ENCODE data around the gene ASTN1.

Gene ASTN1

GRCh38 chr1:176987016-176987415, 177.5 kb downstream of the ASTN1 start:
- Histone ChIP-seq H3K4me3 (IDR thresholded peaks at IDR 0.05; ENCODE audit: insufficient read depth, low read depth, low read length) (no peak overlapping the region), H3K36me3 (ENCODE audit: insufficient read depth) (no peaks in the 10 kb centered on the region), H2AFZ (ENCODE audit: low read depth) (no peak overlapping the region), H3K27ac (no peak overlapping the region), H4K20me1 (ENCODE audit: insufficient read depth) (no peaks in the 10 kb centered on the region), H3K27me3 (ENCODE audit: insufficient read depth, low read depth) (no peaks in the 10 kb centered on the region), H3K4me1 (ENCODE audit: low read depth, poor library complexity, severe bottlenecking) (no peaks in the 10 kb centered on the region), H3K79me2 (ENCODE audit: insufficient read depth, low read depth) (no peaks in the 10 kb centered on the region), H3K4me2 (no peak overlapping the region), H3K9ac (no peak overlapping the region)
- no peak for TF ChIP-seq CTCF (conservative IDR thresholded peaks at IDR 0.05; ENCODE audit: low read depth, low read length)

GRCh38 chr1:176983731-176984130, 180.8 kb downstream of the ASTN1 start:
- H3K4me2 ChIP-seq = no peak overlapping the region
- H3K4me1 ChIP-seq (ENCODE audit: low read depth, poor library complexity, severe bottlenecking) = no peaks in the 10 kb centered on the region

GRCh38 chr1:176976771-176977170, 187.7 kb downstream of the ASTN1 start:
- Histone ChIP-seq H3K9ac (no peak overlapping the region), H3K4me2 (no peak overlapping the region), H3K36me3 (ENCODE audit: insufficient read depth) (no peaks in the 10 kb centered on the region), H3K4me3 (IDR thresholded peaks at IDR 0.05; ENCODE audit: insufficient read depth, low read depth, low read length) (no peak overlapping the region), H3K27me3 (ENCODE audit: insufficient read depth, low read depth) (no peaks in the 10 kb centered on the region), H3K27ac (no peak overlapping the region), H2AFZ (ENCODE audit: low read depth) (no peak overlapping the region), H3K4me1 (ENCODE audit: low read depth, poor library complexity, severe bottlenecking) (no peaks in the 10 kb centered on the region), H4K20me1 (ENCODE audit: insufficient read depth) (no peaks in the 10 kb centered on the region), H3K79me2 (ENCODE audit: insufficient read depth, low read depth) (no peaks in the 10 kb centered on the region)
- no peak for TF ChIP-seq CTCF (conservative IDR thresholded peaks at IDR 0.05; ENCODE audit: low read depth, low read length)

More at GRCh38 chr1:176983731-176984130, 180.8 kb downstream of the ASTN1 start:
- no peak for TF ChIP-seq CTCF (conservative IDR thresholded peaks at IDR 0.05; ENCODE audit: low read depth, low read length)
- Histone ChIP-seq H3K36me3 (ENCODE audit: insufficient read depth) (no peaks in the 10 kb centered on the region), H3K27me3 (ENCODE audit: insufficient read depth, low read depth) (no peaks in the 10 kb centered on the region), H2AFZ (ENCODE audit: low read depth) (no peak overlapping the region), H3K79me2 (ENCODE audit: insufficient read depth, low read depth) (no peaks in the 10 kb centered on the region), H3K4me3 (IDR thresholded peaks at IDR 0.05; ENCODE audit: insufficient read depth, low read depth, low read length) (no peak overlapping the region), H4K20me1 (ENCODE audit: insufficient read depth) (no peaks in the 10 kb centered on the region), H3K27ac (no peak overlapping the region), H3K9ac (no peak overlapping the region)

- H4K20me1 ChIP-seq (ENCODE audit: insufficient read depth) = no peaks in the 10 kb centered on the region
Observed at GRCh38 chr1:176976225-176976624, 188.3 kb downstream of the ASTN1 start.

More at GRCh38 chr1:176976225-176976624, 188.3 kb downstream of the ASTN1 start:
- TF ChIP-seq CTCF (conservative IDR thresholded peaks at IDR 0.05; ENCODE audit: low read depth, low read length) = no peak
- Histone ChIP-seq H2AFZ (ENCODE audit: low read depth) (no peak overlapping the region), H3K9ac (no peak overlapping the region), H3K4me3 (IDR thresholded peaks at IDR 0.05; ENCODE audit: insufficient read depth, low read depth, low read length) (no peak overlapping the region), H3K36me3 (ENCODE audit: insufficient read depth) (no peaks in the 10 kb centered on the region), H3K4me1 (ENCODE audit: low read depth, poor library complexity, severe bottlenecking) (no peaks in the 10 kb centered on the region), H3K27me3 (ENCODE audit: insufficient read depth, low read depth) (no peaks in the 10 kb centered on the region), H3K79me2 (ENCODE audit: insufficient read depth, low read depth) (no peaks in the 10 kb centered on the region), H3K4me2 (no peak overlapping the region), H3K27ac (no peak overlapping the region)
